HG02885 (cell line): ENCODE measurements around the gene GJA5.

Source experiments
- ATAC-seq: cut with Tn5 transposase; IDR thresholded peaks from one replicate; pipeline ENCODE4 v1.9.1; 2021; ENCODE audit warnings: mild to moderate bottlenecking; ENCODE audit not compliant: unreplicated experiment, poor library complexity

The GJA5 gene

GRCh38 chr1:147768101-147768500 is 7.7 kb upstream of the GJA5 start:
- no peak for ATAC-seq

GRCh38 chr1:147762233-147763024 is 2.0 kb upstream of the GJA5 start:
- ATAC-seq, result no peak

GRCh38 chr1:147758379-147759100 is 1.9 kb downstream of the GJA5 start:
- ATAC-seq, result no peak

- no peak for ATAC-seq
These were observed 3.1 kb downstream of the GJA5 start for GRCh38 chr1:147757015-147757990.

GRCh38 chr1:147756341-147756740 is 4.1 kb downstream of the GJA5 start:
- no peak for ATAC-seq

- no peak for ATAC-seq
These were observed 5.7 kb downstream of the GJA5 start for GRCh38 chr1:147754661-147755060.

GRCh38 chr1:147753081-147753480 is 7.3 kb downstream of the GJA5 start:
- ATAC-seq, result no peak

GRCh38 chr1:147752511-147752910 is 7.9 kb downstream of the GJA5 start:
- no peak for ATAC-seq

- no peak for ATAC-seq
These were observed 9.1 kb downstream of the GJA5 start for GRCh38 chr1:147751346-147751745.

- no peak for ATAC-seq
These were observed 9.7 kb downstream of the GJA5 start for GRCh38 chr1:147750618-147751217.

GRCh38 chr1:147749792-147750191 is 10.6 kb downstream of the GJA5 start:
- ATAC-seq, result no peak

GRCh38 chr1:147748676-147749350 is 11.6 kb downstream of the GJA5 start:
- no peak for ATAC-seq

GRCh38 chr1:147747966-147748365 is 12.4 kb downstream of the GJA5 start:
- ATAC-seq, result no peak

GRCh38 chr1:147745271-147745670 is 15.1 kb downstream of the GJA5 start:
- no peak for ATAC-seq

- ATAC-seq, result no peak
These were observed 19.3 kb downstream of the GJA5 start for GRCh38 chr1:147741065-147741464.

GRCh38 chr1:147740391-147740790 is 20.0 kb downstream of the GJA5 start:
- no peak for ATAC-seq

GRCh38 chr1:147738739-147739476 is 21.5 kb downstream of the GJA5 start:
- ATAC-seq, result no peak

GRCh38 chr1:147738129-147738528 is 22.3 kb downstream of the GJA5 start:
- no peak for ATAC-seq

GRCh38 chr1:147736883-147737282 is 23.5 kb downstream of the GJA5 start:
- no peak for ATAC-seq
